ENCODE results near the gene USP12.
A peak's percentile ranks its signal among the peaks of the same experiment; 100 is the strongest.
"Not testable (repeated sequence)": the region's sequence is repeated elsewhere in the genome, so short reads cannot be mapped to it uniquely, and the experiment has no call there.

USP12 gene, protein sequence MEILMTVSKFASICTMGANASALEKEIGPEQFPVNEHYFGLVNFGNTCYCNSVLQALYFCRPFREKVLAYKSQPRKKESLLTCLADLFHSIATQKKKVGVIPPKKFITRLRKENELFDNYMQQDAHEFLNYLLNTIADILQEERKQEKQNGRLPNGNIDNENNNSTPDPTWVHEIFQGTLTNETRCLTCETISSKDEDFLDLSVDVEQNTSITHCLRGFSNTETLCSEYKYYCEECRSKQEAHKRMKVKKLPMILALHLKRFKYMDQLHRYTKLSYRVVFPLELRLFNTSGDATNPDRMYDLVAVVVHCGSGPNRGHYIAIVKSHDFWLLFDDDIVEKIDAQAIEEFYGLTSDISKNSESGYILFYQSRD

DNA sequence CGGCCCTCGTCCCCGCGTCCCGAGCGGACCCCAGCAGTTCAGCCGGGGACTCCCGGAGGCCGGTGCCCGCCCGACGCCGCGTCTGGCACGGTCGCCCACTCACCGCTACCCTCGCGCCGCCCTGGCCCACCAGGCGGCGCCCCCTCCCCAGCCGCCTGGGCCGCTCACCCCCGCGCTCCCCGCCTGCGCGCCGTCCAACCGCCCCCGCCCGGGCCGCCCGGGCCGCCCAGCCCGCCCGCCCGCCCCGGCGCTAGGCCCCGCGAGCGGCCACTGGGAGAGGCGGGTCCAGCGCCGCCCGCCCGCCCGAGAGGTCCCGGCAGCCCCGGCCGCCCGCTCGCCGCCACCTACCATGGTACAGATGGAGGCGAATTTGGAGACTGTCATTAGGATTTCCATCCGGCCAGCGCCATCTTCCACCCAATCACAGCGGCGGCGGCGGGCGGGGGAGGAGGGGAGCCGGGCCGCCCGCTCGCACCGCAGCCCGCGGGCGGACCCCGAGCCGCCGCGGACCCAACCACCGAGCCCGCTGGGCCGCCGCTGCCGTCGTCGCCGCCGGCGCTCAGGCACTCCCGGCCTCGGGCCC lies at the start of gene USP12:
TSS of gene USP12 (minus strand) at position 568 of the 583 bp plus-strand sequence. CDS start at position 396, 172 bp downstream.
- TF ChIP-seq, protein P1, sequence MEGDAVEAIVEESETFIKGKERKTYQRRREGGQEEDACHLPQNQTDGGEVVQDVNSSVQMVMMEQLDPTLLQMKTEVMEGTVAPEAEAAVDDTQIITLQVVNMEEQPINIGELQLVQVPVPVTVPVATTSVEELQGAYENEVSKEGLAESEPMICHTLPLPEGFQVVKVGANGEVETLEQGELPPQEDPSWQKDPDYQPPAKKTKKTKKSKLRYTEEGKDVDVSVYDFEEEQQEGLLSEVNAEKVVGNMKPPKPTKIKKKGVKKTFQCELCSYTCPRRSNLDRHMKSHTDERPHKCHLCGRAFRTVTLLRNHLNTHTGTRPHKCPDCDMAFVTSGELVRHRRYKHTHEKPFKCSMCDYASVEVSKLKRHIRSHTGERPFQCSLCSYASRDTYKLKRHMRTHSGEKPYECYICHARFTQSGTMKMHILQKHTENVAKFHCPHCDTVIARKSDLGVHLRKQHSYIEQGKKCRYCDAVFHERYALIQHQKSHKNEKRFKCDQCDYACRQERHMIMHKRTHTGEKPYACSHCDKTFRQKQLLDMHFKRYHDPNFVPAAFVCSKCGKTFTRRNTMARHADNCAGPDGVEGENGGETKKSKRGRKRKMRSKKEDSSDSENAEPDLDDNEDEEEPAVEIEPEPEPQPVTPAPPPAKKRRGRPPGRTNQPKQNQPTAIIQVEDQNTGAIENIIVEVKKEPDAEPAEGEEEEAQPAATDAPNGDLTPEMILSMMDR (IDR thresholded peaks at IDR 0.05; ENCODE audit: low read depth, low read length), result no peak
- H3K4me3 ChIP-seq (ENCODE audit: low read depth, low read length), result peak within 1 kb of the TSS; percentile 78

DNA sequence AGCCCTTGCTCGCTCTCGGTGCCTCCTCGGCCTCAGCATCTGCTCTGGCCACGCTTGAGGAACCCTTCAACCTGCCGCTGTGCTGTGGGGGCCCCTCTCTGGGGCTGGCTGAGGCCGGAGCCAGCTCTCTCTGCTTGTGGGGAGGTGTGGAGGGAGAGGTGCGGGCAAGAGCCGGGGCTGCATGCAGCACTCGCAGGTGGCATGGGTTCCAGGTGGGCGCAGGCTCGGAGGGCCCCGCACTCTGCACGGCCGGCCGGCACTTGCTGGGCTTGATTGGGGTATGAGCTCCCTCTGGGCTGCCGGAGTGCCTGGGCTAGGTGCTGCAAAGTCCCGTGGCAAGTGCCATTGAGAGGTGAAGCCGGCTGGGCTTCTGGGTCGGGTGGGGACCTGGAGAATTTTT lies 48.0 kb upstream of the USP12 start:
- no peak overlapping the region for H3K4me3 ChIP-seq (ENCODE audit: low read depth, low read length)
- TF ChIP-seq, protein P1 (IDR thresholded peaks at IDR 0.05; ENCODE audit: low read depth, low read length), result no peak

DNA sequence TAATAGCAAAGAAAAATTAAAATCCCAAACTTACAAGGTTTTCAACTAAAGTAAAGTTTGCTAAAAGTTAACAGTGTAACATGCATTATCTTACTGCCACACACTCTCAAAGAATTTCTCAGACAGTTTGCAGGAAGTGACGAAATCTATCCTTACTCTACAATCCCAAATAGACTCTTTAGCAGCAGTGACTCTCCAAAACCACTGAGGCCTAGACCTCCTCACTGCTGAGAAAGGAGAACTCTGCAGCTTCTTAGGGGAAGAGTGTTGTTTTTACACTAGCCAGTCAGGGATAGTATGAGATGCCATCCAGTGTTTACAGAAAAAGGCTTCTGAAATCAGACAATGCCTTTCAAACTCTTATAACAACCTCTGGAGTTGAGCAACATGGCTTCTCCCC lies 47.2 kb upstream of the USP12 start:
- H3K4me3 ChIP-seq (ENCODE audit: low read depth, low read length), result not testable (repeated sequence)

DNA sequence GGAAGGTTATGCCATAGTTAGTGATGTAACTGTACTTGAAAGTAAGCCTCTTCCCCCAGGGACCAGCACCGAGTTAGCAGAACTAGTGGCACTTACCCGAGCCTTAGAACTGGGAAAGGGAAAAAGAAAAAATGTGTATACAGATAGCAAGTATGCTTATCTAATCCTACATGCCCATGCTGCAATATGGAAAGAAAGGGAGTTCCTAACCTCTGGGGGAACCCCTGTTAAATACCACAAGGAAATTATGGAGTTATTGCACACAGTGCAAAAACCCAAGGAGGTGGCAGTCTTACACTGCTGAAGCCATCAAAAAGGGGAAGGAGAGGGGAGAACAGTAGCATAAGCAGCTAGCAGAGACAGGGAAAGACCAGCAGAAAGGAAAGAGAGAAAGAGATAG lies 46.2 kb upstream of the USP12 start:
- H3K4me3 ChIP-seq (ENCODE audit: low read depth, low read length), result not testable (repeated sequence)

DNA sequence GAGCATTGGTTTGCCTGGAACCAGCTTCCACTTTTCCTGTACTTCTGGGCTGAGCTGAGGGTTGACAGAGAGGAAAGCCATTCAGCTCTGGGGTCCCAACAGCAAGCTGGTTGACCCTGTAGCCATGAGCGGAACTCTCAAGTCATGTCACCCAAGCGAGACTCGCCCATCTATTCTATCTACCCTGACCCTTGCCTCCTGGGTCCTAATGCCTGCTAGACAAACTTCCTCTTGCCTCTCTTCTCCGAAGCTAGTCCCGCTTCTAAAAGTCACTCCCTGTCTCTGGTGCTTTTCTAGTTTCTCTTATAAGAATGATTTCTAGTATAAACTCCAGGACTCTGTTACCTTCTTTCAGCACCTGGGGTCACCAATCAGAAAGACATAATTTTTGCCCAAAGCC lies 41.8 kb upstream of the USP12 start:
- H3K4me3 ChIP-seq (ENCODE audit: low read depth, low read length), result not testable (repeated sequence)

DNA sequence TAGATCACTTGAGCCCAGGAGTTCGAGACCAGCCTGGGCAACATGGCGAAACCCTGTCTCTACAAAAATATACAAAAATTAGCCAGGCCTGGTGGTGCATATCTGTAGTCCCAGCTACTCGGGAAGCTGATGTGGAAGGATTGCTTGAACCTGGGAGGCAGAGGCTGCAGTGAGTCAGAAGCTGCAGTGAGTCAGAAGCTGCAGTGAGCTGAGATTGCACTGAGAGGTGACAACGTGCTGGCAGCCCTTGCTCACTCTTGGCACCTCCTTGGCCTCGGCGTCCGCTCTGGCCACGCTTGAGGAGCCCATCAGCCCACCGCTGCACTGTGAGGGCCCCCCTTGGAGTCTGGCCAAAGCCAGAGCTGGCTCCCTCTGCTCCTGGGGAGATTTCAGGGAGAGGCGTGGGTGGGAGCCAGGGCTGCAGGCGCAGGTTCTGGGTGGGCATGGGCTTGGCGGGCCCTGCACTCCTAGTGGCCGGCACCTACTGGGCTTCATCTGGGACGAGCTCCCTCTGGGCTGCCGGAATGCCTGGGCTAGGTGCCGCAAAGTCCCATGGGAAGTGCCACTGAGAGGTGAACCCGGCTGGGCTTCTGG lies 40.3 kb upstream of the USP12 start:
- TF ChIP-seq, protein P1 (IDR thresholded peaks at IDR 0.05; ENCODE audit: low read depth, low read length), result no peak
- no peak overlapping the region for H3K4me3 ChIP-seq (ENCODE audit: low read depth, low read length)

DNA sequence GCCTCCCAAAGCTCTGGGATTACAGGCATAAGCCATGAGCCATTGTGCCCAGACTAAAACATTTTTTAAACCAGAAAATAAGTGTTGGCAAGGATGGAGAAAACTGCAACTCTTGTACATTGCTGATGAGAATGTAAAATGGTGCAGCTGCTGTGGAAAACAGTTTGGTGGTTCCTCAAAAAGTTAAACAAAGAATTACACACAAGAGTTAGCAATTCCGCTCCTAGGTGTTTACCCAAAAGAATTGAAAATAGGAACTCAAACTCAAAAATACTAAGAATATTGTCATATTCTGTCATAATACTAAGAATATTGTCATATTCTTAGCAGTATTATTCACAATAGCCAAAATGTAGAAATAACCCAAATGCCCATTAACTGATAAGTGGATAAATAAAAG lies 39.7 kb upstream of the USP12 start:
- no peak overlapping the region for H3K4me3 ChIP-seq (ENCODE audit: low read depth, low read length)
- TF ChIP-seq, protein P1 (IDR thresholded peaks at IDR 0.05; ENCODE audit: low read depth, low read length), result no peak

DNA sequence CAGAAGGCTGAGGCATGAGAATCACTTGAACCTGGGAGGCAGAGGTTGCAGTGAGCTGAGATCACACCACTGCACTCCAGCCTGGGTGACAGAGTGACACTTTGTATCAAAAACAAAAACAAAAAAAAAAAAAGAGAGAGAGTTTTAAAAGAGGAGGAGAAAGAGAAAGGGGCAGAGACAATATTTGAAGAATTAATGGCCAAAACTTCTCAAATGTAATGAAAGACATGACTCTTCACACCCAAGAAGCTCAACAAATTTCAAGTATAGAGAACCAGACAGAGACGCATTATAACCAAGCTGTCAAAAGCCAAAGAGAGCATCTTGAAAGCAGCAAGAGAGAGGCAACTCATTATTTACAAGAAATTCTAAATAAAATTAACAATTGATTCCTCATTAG lies 36.9 kb upstream of the USP12 start:
- TF ChIP-seq, protein P1 (IDR thresholded peaks at IDR 0.05; ENCODE audit: low read depth, low read length), result no peak
- no peak overlapping the region for H3K4me3 ChIP-seq (ENCODE audit: low read depth, low read length)

DNA sequence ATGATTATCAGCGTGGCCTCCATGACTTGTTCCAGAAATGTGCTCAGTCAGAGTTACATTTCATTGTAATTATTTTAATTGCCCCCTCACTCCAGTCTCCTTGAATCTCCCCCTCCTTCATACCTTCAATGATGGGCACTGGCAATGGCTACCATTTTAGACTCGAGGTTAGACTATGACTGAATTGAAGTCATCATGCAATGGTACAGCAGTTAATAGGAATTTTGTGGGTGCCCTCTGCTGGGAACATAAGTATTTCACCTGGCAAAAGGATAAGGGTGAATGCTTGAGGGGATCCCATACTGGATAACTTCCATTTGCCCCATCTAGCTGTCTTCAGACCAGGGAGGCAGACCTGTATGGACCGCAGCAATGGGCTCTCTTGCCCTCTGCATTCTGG lies 32.2 kb upstream of the USP12 start:
- TF ChIP-seq, protein P1 (IDR thresholded peaks at IDR 0.05; ENCODE audit: low read depth, low read length), result 0 out of 2 replicates have a peak, but pooled peaks have one; percentile 9
- no peak overlapping the region for H3K4me3 ChIP-seq (ENCODE audit: low read depth, low read length)

Measured in WI38 (cell line).